Esophagus muscularis mucosa (tissue), 4 donors: ENCODE data around the gene LMO2. TPM values are rescaled to one million over a fixed set of nuclear protein-coding genes. Genes with fewer than 3 reads are reported as not detected.
"Not testable (repeated sequence)": the region's sequence is repeated elsewhere in the genome, so short reads cannot be mapped to it uniquely, and the experiment has no call there.

Source experiments
- DNase-seq: peaks from one replicate; pipeline ENCODE4 v3.0.0-alpha.2; 2017; ENCODE audit errors: extremely low spot score
- H3K27ac ChIP-seq, 4 donors: fragments of 200-600 bp; sonication (generic); replicated peaks in 1 of 4; 1 replicate in 3 of 4; 2 replicates in 1 of 4; pipeline ENCODE4 v1.5.1; 2016 to 2019; ENCODE audit warnings: mild to moderate bottlenecking in 1 of 4
- H3K27me3 ChIP-seq, 4 donors: fragments of 200-600 bp; sonication (generic); one replicate each; pipeline versions ENCODE4 v1.5.1 to v1.6.0; 2016 to 2019
- H3K36me3 ChIP-seq, 4 donors: fragments of 200-600 bp; sonication (generic); one replicate each; pipeline ENCODE4 v1.5.1; 2016 to 2019
- H3K4me1 ChIP-seq, 4 donors: fragments of 200-600 bp; sonication (generic); one replicate each; pipeline ENCODE4 v1.5.1; 2016 to 2019
- H3K4me3 ChIP-seq, 4 donors: fragments of 200-600 bp; sonication (generic); 1 replicate in 2 of 4; 2 replicates in 2 of 4; pipeline ENCODE4 v1.5.1; 2016 to 2019; ENCODE audit warnings: mild to moderate bottlenecking in 4 of 4, moderate library complexity in 1 of 4
- H3K9me3 ChIP-seq, 4 donors: fragments of 200-600 bp; sonication (generic); 1 replicate in 3 of 4; 2 replicates in 1 of 4; pipeline ENCODE4 v1.5.1; 2016 to 2019
- CTCF ChIP-seq, 3 experiments: fragments of 200-600 bp in 2 of 3; fragments of 450-650 bp in 1 of 3; sonication (generic) in 2 of 3; IDR thresholded peaks; one replicate each; pipeline ENCODE4 v1.5.1; 2017 to 2019; ENCODE audit warnings: antibody characterized with exemption in 3 of 3, mild to moderate bottlenecking in 2 of 3, moderate library complexity in 1 of 3
- EP300 ChIP-seq: sonication (generic); formaldehyde crosslinking; IDR thresholded peaks from one replicate; pipeline ENCODE4 v1.6.1; 2017; ENCODE audit warnings: antibody characterized with exemption
- POLR2A ChIP-seq: fragments of 450-650 bp; IDR thresholded peaks from one replicate; pipeline ENCODE4 v1.6.1; 2017; ENCODE audit warnings: antibody characterized with exemption, moderate library complexity, mild to moderate bottlenecking, low read depth
- POLR2AphosphoS5 ChIP-seq, 2 donors: sonication (generic); formaldehyde crosslinking; IDR thresholded peaks; one replicate each; pipeline ENCODE4 v1.6.1; 2017; ENCODE audit warnings: antibody characterized with exemption in 2 of 2
- WGBS: methylation state at CpG from one replicate; pipeline ENCODE4 v1.1.5; 2018; 5-methylcytosine and 5-hydroxymethylcytosine counted together
- intact Hi-C: fragments of 100-400 bp; cut with DNase I; formaldehyde crosslinking; loops from one replicate; pipeline ENCODE4 v1.15.1; 2023
- total RNA-seq, 4 donors: library from RNA; depleted of rRNA; stranded (reverse); fragments of >200 nt; gene quantifications; one replicate each; pipeline versions ENCODE4 v1.1.0 to v1.2.1, GENCODE V29; 2016

The LMO2 gene
- total RNA-seq, 4 donors from 2014 or later: 13.3 to 20.2 (median 15.5) TPM

- Histone ChIP-seq H3K36me3 (no peaks in the 10 kb centered on the region), H3K27ac (no peak overlapping the region), H3K4me3 (no peak overlapping the region), H3K9me3 (no peaks in the 10 kb centered on the region), H3K4me1 (peaks cover 7 to 16% (median 10%) of the 10 kb centered on the region in 4 donors), H3K27me3 (peaks cover 0 to 73% (median 13%) of the 10 kb centered on the region in 4 donors)
- no peak for TF ChIP-seq CTCF (IDR thresholded peaks at IDR 0.05)
- TF ChIP-seq POLR2AphosphoS5 (IDR thresholded peaks at IDR 0.05): no peak
- TF ChIP-seq EP300: no peak
- TF ChIP-seq POLR2A: no peak
- DNase-seq: no peak
- intact Hi-C loops: loop anchor here (5.0 kb wide), 1 partner anchor 465 kb away; no protein-coding TSS in a partner anchor
- 91% methylated on average over 4 of the region's 4 CpGs for WGBS
Observed at GRCh38 chr11:33827206-33827605, 64.7 kb downstream of the LMO2 start.

- no peaks in the 10 kb centered on the region for H3K9me3 ChIP-seq
- no peak for DNase-seq
- H3K4me1 ChIP-seq: peaks cover 7 to 16% (median 10%) of the 10 kb centered on the region in 4 donors
- H3K27me3 ChIP-seq: peaks cover 0 to 75% (median 13%) of the 10 kb centered on the region in 4 donors
- no peak overlapping the region for H3K27ac ChIP-seq
- no peak for TF ChIP-seq POLR2A
- no peak for TF ChIP-seq POLR2AphosphoS5 (IDR thresholded peaks at IDR 0.05)
- TF ChIP-seq EP300: no peak
- TF ChIP-seq CTCF (IDR thresholded peaks at IDR 0.05): no peak
- H3K4me3 ChIP-seq: no peak overlapping the region
- 91% methylated on average over 3 of the region's 3 CpGs for WGBS
- H3K36me3 ChIP-seq: no peaks in the 10 kb centered on the region
- intact Hi-C loops: loop anchor here (5.0 kb wide), 1 partner anchor 464 kb away; no protein-coding TSS in a partner anchor
Observed at GRCh38 chr11:33825854-33826560, 65.9 kb downstream of the LMO2 start.

DNA sequence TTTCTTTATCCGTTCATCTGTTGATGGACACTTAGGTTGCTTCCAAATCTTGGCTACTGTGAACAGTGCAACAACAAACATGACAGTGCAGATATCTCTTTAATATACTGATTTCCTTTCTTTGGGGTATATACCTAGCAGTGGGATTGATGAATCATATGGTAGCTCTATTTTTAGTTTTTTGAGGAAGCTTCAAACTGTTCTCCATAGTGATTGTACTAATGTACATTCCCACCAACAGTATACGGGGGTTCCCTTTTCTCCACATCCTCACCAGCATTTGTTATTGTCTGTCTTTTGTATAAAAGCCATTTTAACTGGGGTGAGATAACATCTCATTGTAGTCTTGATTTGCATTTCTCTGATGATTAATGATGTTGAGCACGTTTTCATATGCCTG lies 68.9 kb downstream of the LMO2 start:
- H3K4me1 ChIP-seq, H3K36me3 ChIP-seq, DNase-seq, H3K4me3 ChIP-seq, H3K9me3 ChIP-seq, H3K27ac ChIP-seq, intact Hi-C loops: not testable (repeated sequence)
- H3K27me3 ChIP-seq: peaks cover 0 to 76% (median 2%) of the 10 kb centered on the region in 4 donors
- 59% methylated on average over 3 of the region's 3 CpGs for WGBS

GRCh38 chr11:33819278-33820035 lies 72.4 kb downstream of the LMO2 start:
- no peak for DNase-seq
- Histone ChIP-seq H3K4me1 (no peaks in the 10 kb centered on the region), H3K27ac (no peak overlapping the region), H3K9me3 (no peaks in the 10 kb centered on the region), H3K36me3 (no peaks in the 10 kb centered on the region), H3K27me3 (peaks cover 0 to 52% (median 0%) of the 10 kb centered on the region in 4 donors), H3K4me3 (no peak overlapping the region)
- TF ChIP-seq POLR2A (no peak), POLR2AphosphoS5 (IDR thresholded peaks at IDR 0.05) (no peak), CTCF (IDR thresholded peaks at IDR 0.05) (no peak), EP300 (no peak)
- intact Hi-C loops: no loop called here
- 70% methylated on average over 16 of the region's 16 CpGs for WGBS

Other genes with a start within 250 kb of the LMO2 start
- not detected for gene C11orf91, start 191.2 kb downstream of the LMO2 start, total RNA-seq
- gene CD59, start 155.7 kb downstream of the LMO2 start, total RNA-seq: 100 to 1,000 TPM; 135 to 528 (median 378) TPM
- 10 to 100 TPM; 26.5 to 49.2 (median 43.8) TPM for gene FBXO3, start 117.6 kb downstream of the LMO2 start, total RNA-seq
- 100 to 1,000 TPM in 3 of 4 donors, 10 to 100 TPM in 1; 99.9 to 152 (median 103) TPM for gene CAPRIN1, start 159.7 kb upstream of the LMO2 start, total RNA-seq
- gene NAT10, start 213.6 kb upstream of the LMO2 start, total RNA-seq: 10 to 100 TPM; 19.9 to 27.2 (median 20.6) TPM